Thoracic aorta (tissue), 2 donors: ENCODE measurements around the gene RAP1GAP. TPM values are rescaled to one million over a fixed set of nuclear protein-coding genes. Genes with fewer than 3 reads are reported as not detected.

Experiments
- ATAC-seq: fragments of 150-250 bp; one replicate; pipeline ENCODE4 v1.8.0; 2017; ENCODE audit warnings: low read depth; ENCODE audit not compliant: insufficient number of reproducible peaks, low FRiP score
- DNase-seq: peaks from one replicate; pipeline ENCODE4 v3.0.0-alpha.2; 2020; ENCODE audit warnings: low spot score
- H3K27ac ChIP-seq, 2 donors: fragments of 200-600 bp; sonication (generic); 1 replicate in 1 of 2; 2 replicates in 1 of 2; pipeline ENCODE4 v1.5.1; 2016; ENCODE audit warnings: mild to moderate bottlenecking in 2 of 2, moderate library complexity in 2 of 2
- H3K27me3 ChIP-seq: fragments of 200-600 bp; sonication (generic); replicated peaks from 2 replicates; pipeline ENCODE4 v1.6.0; 2016; ENCODE audit warnings: mild to moderate bottlenecking; ENCODE audit not compliant: insufficient read depth
- H3K36me3 ChIP-seq: fragments of 200-600 bp; sonication (generic); one replicate; pipeline ENCODE4 v1.5.1; 2016
- H3K4me1 ChIP-seq, 2 donors: fragments of 200-600 bp; sonication (generic); 1 replicate in 1 of 2; 2 replicates in 1 of 2; pipeline versions ENCODE4 v1.5.1 to v1.6.0; 2016; ENCODE audit warnings: low read depth in 2 of 2, mild to moderate bottlenecking in 1 of 2; ENCODE audit not compliant: control insufficient read depth in 1 of 2
- H3K4me3 ChIP-seq: fragments of 200-600 bp; sonication (generic); 2 replicates; pipeline ENCODE4 v1.5.1; 2016; ENCODE audit warnings: mild to moderate bottlenecking
- H3K9me3 ChIP-seq: fragments of 200-600 bp; sonication (generic); 2 replicates; pipeline ENCODE4 v1.5.1; 2016
- total RNA-seq, 2 donors: library from RNA; depleted of rRNA; stranded (reverse); fragments of >200 nt; gene quantifications; one replicate each; pipeline versions ENCODE4 v1.1.0 to v1.2.3, GENCODE V29; 2016
- TF ChIP-seq, protein P1 (sequence below): fragments of 200-600 bp; sonication (generic); IDR thresholded peaks from one replicate; pipeline ENCODE4 v1.5.1; 2019; ENCODE audit warnings: antibody characterized with exemption

The RAP1GAP gene
- total RNA-seq, 2 donors from 2014 or later = 0.27 to 0.92 TPM

- H3K4me3 ChIP-seq = no peak overlapping the region
- DNase-seq (no peak), ATAC-seq (no peak)
- no peaks in the 10 kb centered on the region for H3K9me3 ChIP-seq
- H3K27me3 ChIP-seq = no peaks in the 10 kb centered on the region
- no peak overlapping the region for H3K27ac ChIP-seq
- H3K4me1 ChIP-seq = no peaks in the 10 kb centered on the region
- no peaks in the 10 kb centered on the region for H3K36me3 ChIP-seq
- TF ChIP-seq, protein P1, sequence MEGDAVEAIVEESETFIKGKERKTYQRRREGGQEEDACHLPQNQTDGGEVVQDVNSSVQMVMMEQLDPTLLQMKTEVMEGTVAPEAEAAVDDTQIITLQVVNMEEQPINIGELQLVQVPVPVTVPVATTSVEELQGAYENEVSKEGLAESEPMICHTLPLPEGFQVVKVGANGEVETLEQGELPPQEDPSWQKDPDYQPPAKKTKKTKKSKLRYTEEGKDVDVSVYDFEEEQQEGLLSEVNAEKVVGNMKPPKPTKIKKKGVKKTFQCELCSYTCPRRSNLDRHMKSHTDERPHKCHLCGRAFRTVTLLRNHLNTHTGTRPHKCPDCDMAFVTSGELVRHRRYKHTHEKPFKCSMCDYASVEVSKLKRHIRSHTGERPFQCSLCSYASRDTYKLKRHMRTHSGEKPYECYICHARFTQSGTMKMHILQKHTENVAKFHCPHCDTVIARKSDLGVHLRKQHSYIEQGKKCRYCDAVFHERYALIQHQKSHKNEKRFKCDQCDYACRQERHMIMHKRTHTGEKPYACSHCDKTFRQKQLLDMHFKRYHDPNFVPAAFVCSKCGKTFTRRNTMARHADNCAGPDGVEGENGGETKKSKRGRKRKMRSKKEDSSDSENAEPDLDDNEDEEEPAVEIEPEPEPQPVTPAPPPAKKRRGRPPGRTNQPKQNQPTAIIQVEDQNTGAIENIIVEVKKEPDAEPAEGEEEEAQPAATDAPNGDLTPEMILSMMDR = no peak
Observed at GRCh38 chr1:21638531-21639341, 30.4 kb downstream of the RAP1GAP start.

- TF ChIP-seq, protein P1 = no peak
- no peak for DNase-seq
- Histone ChIP-seq H3K36me3 (no peaks in the 10 kb centered on the region), H3K9me3 (no peaks in the 10 kb centered on the region), H3K27ac (no peak overlapping the region), H3K27me3 (no peaks in the 10 kb centered on the region), H3K4me1 (no peaks in the 10 kb centered on the region), H3K4me3 (no peak overlapping the region)
- no peak for ATAC-seq
Observed at GRCh38 chr1:21637514-21637913, 31.6 kb downstream of the RAP1GAP start.

GRCh38 chr1:21636029-21636428 is 33.1 kb downstream of the RAP1GAP start:
- H3K27ac ChIP-seq = no peak overlapping the region
- ATAC-seq (no peak), DNase-seq (no peak)
- H3K4me3 ChIP-seq = no peak overlapping the region
- H3K27me3 ChIP-seq = no peaks in the 10 kb centered on the region
- H3K4me1 ChIP-seq = no peaks in the 10 kb centered on the region
- no peaks in the 10 kb centered on the region for H3K36me3 ChIP-seq
- TF ChIP-seq, protein P1 = no peak
- H3K9me3 ChIP-seq = no peaks in the 10 kb centered on the region

DNA sequence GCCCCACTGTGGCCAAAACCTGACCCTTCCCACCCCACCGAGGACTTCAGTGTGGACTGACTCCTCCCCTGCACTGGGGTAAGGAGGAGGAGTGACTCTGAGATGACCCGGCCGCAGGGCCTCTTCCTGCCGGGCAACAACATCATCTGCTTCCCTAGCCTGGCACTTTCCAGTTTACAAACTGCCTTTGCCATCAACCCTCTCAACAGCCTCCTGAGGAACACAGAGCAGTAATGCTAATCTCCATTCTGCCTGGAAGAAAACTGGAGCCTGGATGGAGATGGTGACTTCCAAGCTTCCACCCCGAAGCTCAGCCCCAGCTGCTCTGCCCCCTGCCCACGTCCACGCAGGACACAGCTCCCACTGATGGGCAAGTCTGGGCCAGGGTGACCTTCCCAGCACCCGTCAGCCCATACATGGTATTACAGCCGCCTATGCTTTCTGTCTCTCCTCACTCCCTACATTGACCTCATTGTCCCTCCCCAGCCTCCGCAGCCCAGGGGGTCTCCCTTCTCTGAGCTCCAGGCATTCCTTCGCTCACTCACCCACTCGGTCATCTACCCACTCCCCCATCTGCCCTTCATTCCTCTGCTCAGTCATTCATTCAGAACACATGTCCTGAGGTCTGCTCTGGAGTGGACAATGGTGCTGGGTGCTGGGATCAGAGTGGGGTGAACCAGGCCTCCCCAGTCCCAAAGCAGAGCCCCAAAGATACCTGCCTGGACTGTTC is 34.2 kb downstream of the RAP1GAP start:
- Histone ChIP-seq H3K4me1 (no peaks in the 10 kb centered on the region), H3K27me3 (no peaks in the 10 kb centered on the region), H3K4me3 (no peak overlapping the region), H3K27ac (no peak overlapping the region), H3K36me3 (no peaks in the 10 kb centered on the region), H3K9me3 (no peaks in the 10 kb centered on the region)
- no peak for ATAC-seq
- DNase-seq = no peak
- TF ChIP-seq, protein P1 = no peak

DNA sequence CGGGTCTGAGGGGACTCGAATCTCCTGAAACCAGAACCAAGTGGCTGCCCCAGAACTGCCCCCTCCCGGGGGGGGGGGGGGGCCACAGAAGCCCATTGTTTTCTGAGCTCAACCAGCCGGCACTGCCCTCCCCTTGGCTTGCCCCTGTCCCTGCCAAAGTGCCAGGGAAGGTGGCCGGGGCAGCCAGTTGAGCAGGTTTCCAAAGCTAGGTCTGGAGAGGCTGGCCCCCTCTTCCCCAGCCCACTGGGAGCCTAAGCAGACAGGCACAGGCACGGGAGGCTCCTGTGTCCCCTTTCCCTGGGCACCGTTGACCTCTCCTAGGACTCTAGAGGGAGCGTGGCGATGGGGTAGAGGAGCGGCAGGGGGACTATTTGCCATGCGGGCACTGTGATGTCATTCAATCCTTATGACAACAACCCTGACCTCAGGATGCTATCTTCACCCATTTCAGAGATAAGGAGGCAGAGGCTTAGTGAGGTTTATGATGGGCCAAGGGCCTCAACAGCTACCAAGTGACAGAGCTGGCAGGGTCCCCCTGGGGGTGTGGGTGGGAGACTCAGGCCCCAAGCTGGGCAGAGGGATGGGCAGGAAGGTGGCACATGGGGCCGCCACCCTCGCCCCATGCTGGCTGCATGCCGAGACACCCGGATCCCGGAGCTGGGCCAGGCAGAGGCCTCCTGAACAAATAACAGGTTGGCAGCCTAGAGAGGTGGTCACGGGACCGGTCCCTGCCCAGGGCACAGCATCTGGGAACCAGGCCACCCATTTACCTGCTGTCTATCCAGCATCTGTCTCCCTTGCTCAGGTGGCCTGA is 35.0 kb downstream of the RAP1GAP start:
- no peaks in the 10 kb centered on the region for H3K9me3 ChIP-seq
- no peak overlapping the region for H3K27ac ChIP-seq
- H3K27me3 ChIP-seq = no peaks in the 10 kb centered on the region
- TF ChIP-seq, protein P1 = no peak
- no peaks in the 10 kb centered on the region for H3K36me3 ChIP-seq
- ATAC-seq (no peak), DNase-seq (no peak)
- no peak overlapping the region for H3K4me3 ChIP-seq
- H3K4me1 ChIP-seq = no peaks in the 10 kb centered on the region
